ENCODE measurements around the gene PRELID3B.
A peak's percentile ranks its signal among the peaks of the same experiment; 100 is the strongest.

Gene PRELID3B

GRCh38 chr20:59013031-59013951 lies 29.3 kb downstream of the PRELID3B start:
- TF ChIP-seq MAX (IDR thresholded peaks at IDR 0.05) (no peak), REST (IDR thresholded peaks at IDR 0.05; ENCODE audit: low read depth) (no peak), EGR1 (IDR thresholded peaks at IDR 0.05) (no peak)

- TF ChIP-seq RAD21 (IDR thresholded peaks at IDR 0.05; ENCODE audit: low read depth): no peak
- no peak for TF ChIP-seq TAF1 (IDR thresholded peaks at IDR 0.05; ENCODE audit: low read depth)
- TF ChIP-seq FOXM1 (IDR thresholded peaks at IDR 0.05; ENCODE audit: borderline replicate concordance, low read depth): no peak
- TF ChIP-seq USF1 (IDR thresholded peaks at IDR 0.05): no peak
- no peak for TF ChIP-seq TCF12 (IDR thresholded peaks at IDR 0.05; ENCODE audit: low read depth)
- no peak for TF ChIP-seq EP300 (IDR thresholded peaks at IDR 0.05; ENCODE audit: borderline replicate concordance)
- TF ChIP-seq REST (IDR thresholded peaks at IDR 0.05; ENCODE audit: low read depth): no peak
- no peak for TF ChIP-seq CEBPB (IDR thresholded peaks at IDR 0.05)
- no peak for TF ChIP-seq YY1 (IDR thresholded peaks at IDR 0.05; ENCODE audit: low read depth)
- peak; percentile 36; the same call in 1 of the 2 replicates for TF ChIP-seq TEAD4 (IDR thresholded peaks at IDR 0.05)
- TF ChIP-seq CREB1 (IDR thresholded peaks at IDR 0.05; ENCODE audit: low read depth): no peak
- no peak for TF ChIP-seq ZBTB7A (IDR thresholded peaks at IDR 0.05; ENCODE audit: low read depth)
- 0 out of 2 replicates have a peak, but pooled peaks have one; percentile 10 for TF ChIP-seq MAX (IDR thresholded peaks at IDR 0.05)
These were observed 31.4 kb downstream of the PRELID3B start for GRCh38 chr20:59010995-59011873.

GRCh38 chr20:59010321-59010994 lies 32.1 kb downstream of the PRELID3B start:
- TF ChIP-seq TEAD4 (IDR thresholded peaks at IDR 0.05) (no peak), MAX (IDR thresholded peaks at IDR 0.05) (no peak), YY1 (IDR thresholded peaks at IDR 0.05; ENCODE audit: low read depth) (no peak), RAD21 (IDR thresholded peaks at IDR 0.05; ENCODE audit: low read depth) (no peak), ZBTB7A (IDR thresholded peaks at IDR 0.05; ENCODE audit: low read depth) (no peak), USF1 (IDR thresholded peaks at IDR 0.05) (no peak), TAF1 (IDR thresholded peaks at IDR 0.05; ENCODE audit: low read depth) (no peak)

- TF ChIP-seq CEBPB (IDR thresholded peaks at IDR 0.05) (no peak), FOXM1 (IDR thresholded peaks at IDR 0.05; ENCODE audit: borderline replicate concordance, low read depth) (no peak), ZBTB7A (IDR thresholded peaks at IDR 0.05; ENCODE audit: low read depth) (no peak), RAD21 (IDR thresholded peaks at IDR 0.05; ENCODE audit: low read depth) (no peak), MAX (IDR thresholded peaks at IDR 0.05) (no peak), YY1 (IDR thresholded peaks at IDR 0.05; ENCODE audit: low read depth) (no peak), TAF1 (IDR thresholded peaks at IDR 0.05; ENCODE audit: low read depth) (no peak), TCF12 (IDR thresholded peaks at IDR 0.05; ENCODE audit: low read depth) (no peak), TEAD4 (IDR thresholded peaks at IDR 0.05) (no peak), NFIC (IDR thresholded peaks at IDR 0.05) (no peak)
These were observed 33.8 kb downstream of the PRELID3B start for GRCh38 chr20:59008715-59009336.

Data from Ishikawa (cell line).